Dermis microvascular lymphatic vessel endothelial cell (primary cell): ENCODE measurements around the gene MORN5. TPM values are rescaled to one million over a fixed set of nuclear protein-coding genes. Genes with fewer than 3 reads are reported as not detected.

Source experiments
- DNase-seq, 2 donors: peaks; one replicate each; pipeline versions ENCODE4 v3.0.0 to v3.0.0-alpha.2; 2010; ENCODE audit warnings: low read depth in 2 of 2
- total RNA-seq: library from RNA; depleted of rRNA; stranded (reverse); fragments of >200 nt; gene quantifications from 2 replicates; pipeline ENCODE4 v1.2.1, GENCODE V29; 2014

MORN5 gene
- total RNA-seq, 1 donor from 2014 or later = not detected

- DNase-seq = peak in 1 of 2 donors; percentile 33
These were observed 16.4 kb upstream of the MORN5 start for GRCh38 chr9:122143296-122143695.

GRCh38 chr9:122143876-122144405 lies 15.8 kb upstream of the MORN5 start:
- DNase-seq = peak in 1 of 2 donors; percentile 50

GRCh38 chr9:122144836-122145591 lies 14.7 kb upstream of the MORN5 start:
- peak in 1 of 2 donors; percentile 63 for DNase-seq

GRCh38 chr9:122145592-122145863 lies 14.2 kb upstream of the MORN5 start:
- DNase-seq = no peak

- DNase-seq = no peak
These were observed 8.4 kb upstream of the MORN5 start for GRCh38 chr9:122151267-122151828.

GRCh38 chr9:122155796-122156195 lies 3.9 kb upstream of the MORN5 start:
- no peak for DNase-seq

DNA sequence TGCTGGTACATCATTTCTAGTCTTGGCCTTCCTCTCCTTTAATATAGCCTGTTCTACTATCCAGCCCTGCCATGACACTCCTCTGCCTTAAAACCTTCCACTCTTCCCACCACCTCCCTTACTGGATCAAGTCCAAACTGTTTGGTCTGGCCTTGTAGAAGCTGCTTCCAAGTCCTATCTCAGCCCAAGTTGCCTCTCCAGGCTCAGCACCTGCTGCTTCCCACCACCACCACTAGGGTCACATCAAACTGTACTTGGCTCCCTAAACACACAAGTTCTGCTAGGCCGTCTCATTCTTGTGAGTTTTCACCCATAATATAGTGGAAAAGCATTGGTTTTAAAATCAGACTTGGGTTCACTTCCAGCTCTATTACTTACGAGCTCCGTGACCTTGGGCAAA lies 1.5 kb upstream of the MORN5 start:
- peak in 1 of 2 donors; percentile 58 for DNase-seq

- no peak for DNase-seq
These were observed 178 bp downstream of the MORN5 start for GRCh38 chr9:122159925-122160246.

DNA sequence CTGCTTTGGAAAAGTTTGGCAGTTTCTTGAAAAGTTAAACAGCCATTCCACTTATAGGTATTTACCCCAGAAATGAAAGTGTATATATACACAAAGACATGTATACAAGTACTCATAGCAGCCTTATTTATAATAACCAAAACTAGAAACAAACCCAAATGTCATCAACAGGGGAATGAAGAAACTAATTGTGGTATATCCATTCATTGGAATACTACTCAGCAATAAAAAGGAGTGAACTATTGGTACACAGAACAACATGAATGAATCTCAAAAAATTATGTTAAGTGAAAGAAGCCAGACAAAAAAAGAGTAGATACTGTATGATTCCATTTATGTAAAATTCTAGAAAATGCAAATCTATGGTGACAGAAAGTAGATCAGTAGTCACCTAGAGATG lies 2.7 kb downstream of the MORN5 start:
- no peak for DNase-seq

DNA sequence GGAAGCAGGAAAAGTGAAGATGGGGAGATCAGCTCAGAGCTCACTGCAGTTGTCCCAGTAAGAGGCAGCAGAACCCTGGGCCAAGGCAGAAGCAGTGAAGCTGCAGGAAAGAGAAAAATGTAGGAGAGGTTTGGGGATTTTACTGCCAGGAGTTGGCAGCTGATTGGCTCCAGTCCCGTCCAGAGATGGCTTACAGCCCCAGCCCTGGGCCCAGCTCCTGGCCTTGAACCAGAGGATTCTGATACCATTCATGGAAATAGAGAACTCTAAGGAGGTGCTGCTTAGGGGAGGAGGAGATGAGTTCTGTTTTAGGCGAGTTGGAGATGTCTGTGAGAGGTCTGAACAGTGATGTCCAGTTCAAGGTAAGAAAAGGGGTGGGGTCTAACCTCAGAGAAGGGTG lies 4.6 kb downstream of the MORN5 start:
- DNase-seq = no peak

- peak; percentile 69 to 73 for DNase-seq
These were observed 8.6 kb downstream of the MORN5 start for GRCh38 chr9:122168356-122168755.

DNA sequence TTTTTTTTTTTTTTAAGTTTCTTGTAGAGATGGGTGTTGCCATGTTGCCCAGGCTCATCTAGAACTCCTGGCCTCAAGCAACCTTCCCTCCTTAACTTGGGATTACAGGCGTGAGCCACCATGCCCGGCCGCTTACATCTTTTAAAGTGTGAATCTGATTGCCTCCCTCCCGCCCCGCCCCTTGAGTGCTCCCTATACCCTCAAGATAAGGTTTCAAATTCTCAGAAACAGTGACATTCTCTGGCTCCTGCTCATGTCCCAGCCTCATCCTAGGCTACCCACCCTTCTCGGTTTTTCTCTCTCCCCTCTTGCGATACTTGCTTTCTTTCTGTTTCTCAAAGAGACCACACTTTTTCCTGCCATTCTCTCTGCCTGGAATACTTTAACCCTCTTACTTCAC lies 12.4 kb downstream of the MORN5 start:
- no peak for DNase-seq

- no peak for DNase-seq
These were observed 14.0 kb downstream of the MORN5 start for GRCh38 chr9:122173670-122174069.

- no peak for DNase-seq
These were observed 17.2 kb downstream of the MORN5 start for GRCh38 chr9:122176916-122177315.

GRCh38 chr9:122179054-122179689 lies 19.5 kb downstream of the MORN5 start:
- no peak for DNase-seq

- DNase-seq = no peak
These were observed 20.0 kb downstream of the MORN5 start for GRCh38 chr9:122179690-122180074.

GRCh38 chr9:122180633-122181032 lies 20.9 kb downstream of the MORN5 start:
- peak in 1 of 2 donors; percentile 68 for DNase-seq

DNA sequence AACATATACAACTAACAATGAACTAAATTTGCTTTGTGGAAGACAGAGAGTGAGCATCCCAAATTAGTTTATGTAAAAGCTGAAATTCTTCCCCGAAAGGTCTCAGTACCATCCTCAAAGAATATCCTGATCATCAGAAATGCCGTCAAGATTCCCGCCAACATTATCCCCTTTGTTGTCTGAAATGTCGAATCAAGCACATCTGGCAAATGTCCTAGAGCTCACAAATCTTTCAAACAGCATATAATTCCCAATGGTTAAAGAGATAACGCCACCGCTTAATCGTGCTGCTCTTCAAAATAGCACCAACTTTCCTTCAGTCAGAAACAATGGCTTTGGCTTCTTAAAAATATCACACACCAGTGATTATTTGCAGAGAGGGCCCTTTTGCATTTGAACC lies 23.8 kb downstream of the MORN5 start:
- no peak for DNase-seq

- DNase-seq = no peak
These were observed 24.8 kb downstream of the MORN5 start for GRCh38 chr9:122184551-122184950.

GRCh38 chr9:122186301-122186700 lies 26.6 kb downstream of the MORN5 start:
- DNase-seq = peak in 1 of 2 donors; percentile 22

DNA sequence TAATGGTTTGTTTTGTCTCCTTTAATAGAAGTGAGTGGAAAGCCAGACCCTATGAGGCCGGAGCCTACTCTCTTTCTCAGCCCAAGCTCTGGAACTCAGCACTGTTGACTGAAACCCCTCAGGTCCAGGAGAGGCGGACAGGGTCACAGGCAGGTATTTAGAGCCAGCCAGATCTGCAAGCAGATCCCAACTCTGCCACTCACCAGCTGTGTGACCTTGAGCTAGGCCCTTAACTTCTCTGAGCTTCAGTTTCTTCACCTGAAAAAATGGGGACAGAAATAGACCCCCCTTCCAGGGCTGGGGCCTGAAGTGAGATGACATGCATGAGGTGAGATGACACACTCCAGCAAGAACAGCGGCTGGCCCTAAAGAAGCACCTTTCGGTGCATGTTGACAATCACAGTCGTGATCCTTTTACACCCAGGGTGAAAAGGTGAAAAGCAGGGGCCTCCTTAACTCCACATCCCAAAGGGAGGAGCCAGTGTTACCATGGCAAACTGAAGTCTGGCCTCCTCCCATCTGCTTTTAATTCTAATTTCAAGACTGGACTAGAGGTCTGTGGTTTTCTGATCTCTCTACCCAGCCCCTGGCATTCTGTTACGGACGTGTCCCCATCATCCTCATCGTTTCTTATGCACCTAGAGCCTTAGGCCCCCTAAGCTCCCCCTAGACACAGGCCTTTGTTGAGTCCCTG lies 27.2 kb downstream of the MORN5 start:
- no peak for DNase-seq

GRCh38 chr9:122188369-122188768 lies 28.7 kb downstream of the MORN5 start:
- DNase-seq = no peak
